ENCODE measurements around the gene NUBP2. TPM values are rescaled to one million over a fixed set of nuclear protein-coding genes. Genes with fewer than 3 reads are reported as not detected.

NUBP2 gene
- total RNA-seq, 1 experiment from 2014 or later = 69.4 TPM

DNA sequence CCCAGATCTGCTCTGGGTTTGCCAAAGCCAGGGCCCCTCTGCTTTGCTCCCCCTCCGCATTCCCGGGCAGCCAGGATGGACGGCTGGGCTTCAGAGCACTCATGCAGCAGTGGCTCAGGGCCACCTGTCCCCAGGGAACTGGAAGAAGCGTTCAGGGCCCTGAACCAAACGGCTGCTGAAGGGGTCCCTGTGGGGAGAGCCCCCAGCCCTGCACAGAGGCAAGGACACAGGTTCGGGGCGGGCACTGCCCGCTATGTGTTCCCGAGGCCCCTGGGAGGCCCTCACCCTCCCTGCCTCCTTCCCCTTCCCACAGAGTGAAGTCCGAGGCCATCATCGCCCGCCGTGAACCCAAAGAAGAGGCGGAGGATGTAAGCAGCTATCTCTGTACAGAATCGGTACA is 21.8 kb upstream of the NUBP2 start:
- H2BK12ac ChIP-seq (ENCODE audit: insufficient read length, low read depth, low read length) = no peak overlapping the region
- no peak overlapping the region for H4K5ac ChIP-seq (ENCODE audit: insufficient read length, low read depth, low read length)
- H3K36me3 Mint-ChIP-seq (ENCODE audit: insufficient read depth in 1 of 3, low read depth in 3 of 3) = peaks cover 5 to 19% (median 11%) of the 10 kb centered on the region in 3 experiments; a peak in 6 of 7 replicates
- no peak overlapping the region for H3K4ac ChIP-seq (ENCODE audit: low read depth, low read length)
- TF ChIP-seq, protein P1, sequence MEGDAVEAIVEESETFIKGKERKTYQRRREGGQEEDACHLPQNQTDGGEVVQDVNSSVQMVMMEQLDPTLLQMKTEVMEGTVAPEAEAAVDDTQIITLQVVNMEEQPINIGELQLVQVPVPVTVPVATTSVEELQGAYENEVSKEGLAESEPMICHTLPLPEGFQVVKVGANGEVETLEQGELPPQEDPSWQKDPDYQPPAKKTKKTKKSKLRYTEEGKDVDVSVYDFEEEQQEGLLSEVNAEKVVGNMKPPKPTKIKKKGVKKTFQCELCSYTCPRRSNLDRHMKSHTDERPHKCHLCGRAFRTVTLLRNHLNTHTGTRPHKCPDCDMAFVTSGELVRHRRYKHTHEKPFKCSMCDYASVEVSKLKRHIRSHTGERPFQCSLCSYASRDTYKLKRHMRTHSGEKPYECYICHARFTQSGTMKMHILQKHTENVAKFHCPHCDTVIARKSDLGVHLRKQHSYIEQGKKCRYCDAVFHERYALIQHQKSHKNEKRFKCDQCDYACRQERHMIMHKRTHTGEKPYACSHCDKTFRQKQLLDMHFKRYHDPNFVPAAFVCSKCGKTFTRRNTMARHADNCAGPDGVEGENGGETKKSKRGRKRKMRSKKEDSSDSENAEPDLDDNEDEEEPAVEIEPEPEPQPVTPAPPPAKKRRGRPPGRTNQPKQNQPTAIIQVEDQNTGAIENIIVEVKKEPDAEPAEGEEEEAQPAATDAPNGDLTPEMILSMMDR (conservative IDR thresholded peaks at IDR 0.05) = no peak
- no peaks in the 10 kb centered on the region for H3K27me3 Mint-ChIP-seq (ENCODE audit: low read depth)
- no peak overlapping the region for H2AK5ac ChIP-seq (ENCODE audit: insufficient read length, low read length)
- H3K79me2 ChIP-seq (ENCODE audit: insufficient read depth, low read length) = no peaks in the 10 kb centered on the region
- no peak overlapping the region for H3K23ac ChIP-seq (ENCODE audit: insufficient read length, low read depth, low read length)
- DNase-seq = no peak
- H3K9me3 Mint-ChIP-seq = no peaks in the 10 kb centered on the region
- no peaks in the 10 kb centered on the region for H4K20me1 ChIP-seq (ENCODE audit: control insufficient read depth, insufficient read depth, insufficient read length)
- H2AFZ ChIP-seq (ENCODE audit: low read length) = no peak overlapping the region
- no peak overlapping the region for H3K14ac ChIP-seq (ENCODE audit: insufficient read depth, low read length)
- no peak overlapping the region for H3K9ac ChIP-seq (ENCODE audit: extremely low read depth, insufficient read length, low read length)
- H4K8ac ChIP-seq (replicated peaks; ENCODE audit: insufficient read length, low read depth, low read length) = no peak overlapping the region
- no peak overlapping the region for H4K91ac ChIP-seq (ENCODE audit: insufficient read length, low read depth, low read length)
- peaks cover 3% of the 10 kb centered on the region for H3K23me2 ChIP-seq (ENCODE audit: insufficient read length, low read depth, low read length, poor library complexity, severe bottlenecking)
- H3K18ac ChIP-seq (ENCODE audit: insufficient read length, low read depth, low read length) = no peak overlapping the region
- no peak overlapping the region; a peak in 1 of 5 replicates for H3K4me3 Mint-ChIP-seq
- H3K79me1 ChIP-seq (ENCODE audit: insufficient read depth, low read depth, low read length, poor library complexity, severe bottlenecking) = no peaks in the 10 kb centered on the region
- H3K4me1 Mint-ChIP-seq = no peaks in the 10 kb centered on the region
- H3T11ph ChIP-seq (ENCODE audit: low read length) = no peak overlapping the region
- no peak overlapping the region for H2BK5ac ChIP-seq (ENCODE audit: insufficient read length, low read length)
- H3K27ac ChIP-seq (ENCODE audit: insufficient read length, low read depth, low read length) = no peak overlapping the region
- no peak overlapping the region for H2BK15ac ChIP-seq (ENCODE audit: low read depth, low read length)
- WGBS (ENCODE audit: extremely low coverage, insufficient read length, low lambda C conversion rate) = no CpG with 5 or more reads among the region's 15 CpGs
- no peak overlapping the region for H3K27ac Mint-ChIP-seq
- H3K9me3 ChIP-seq (ENCODE audit: control insufficient read depth, low read depth, low read length) = no peaks in the 10 kb centered on the region
- H3K56ac ChIP-seq (ENCODE audit: insufficient read length, low read depth, low read length) = no peak overlapping the region
- H3K4me1 ChIP-seq (ENCODE audit: insufficient read depth, low read length) = no peaks in the 10 kb centered on the region
- no peak overlapping the region for H2BK20ac ChIP-seq (ENCODE audit: low read depth, low read length, poor library complexity, severe bottlenecking)
- no peaks in the 10 kb centered on the region for H3K27me3 ChIP-seq (ENCODE audit: insufficient read depth, low read length)
- H3K4me2 ChIP-seq (ENCODE audit: insufficient read depth, insufficient read length, low read length) = no peak overlapping the region
- H2BK120ac ChIP-seq (ENCODE audit: low read depth, low read length, poor library complexity, severe bottlenecking) = no peak overlapping the region

Data from H9 (cell line).